SJCRH30 (cell line): ENCODE measurements around the gene MIB1. TPM values are rescaled to one million over a fixed set of nuclear protein-coding genes. Genes with fewer than 3 reads are reported as not detected.

ENCODE experiments used
- DNase-seq, 2 experiments: peaks; one replicate each; pipeline ENCODE4 v3.0.0-alpha.2; 2015 to 2020
- H3K27ac ChIP-seq: fragments of 250-450 bp; sonication (Bioruptor Pico); 2 replicates; pipeline ENCODE4 v1.5.1; 2020; ENCODE audit warnings: mild to moderate bottlenecking, moderate library complexity
- H3K27me3 ChIP-seq: fragments of 250-450 bp; sonication (Bioruptor Pico); 2 replicates; pipeline ENCODE4 v1.5.1; 2020; ENCODE audit warnings: mild to moderate bottlenecking, moderate library complexity
- H3K36me3 ChIP-seq: fragments of 250-450 bp; sonication (Bioruptor Pico); 2 replicates; pipeline ENCODE4 v1.5.1; 2020; ENCODE audit warnings: mild to moderate bottlenecking, moderate library complexity
- H3K4me1 ChIP-seq: fragments of 250-450 bp; sonication (Bioruptor Pico); 2 replicates; pipeline ENCODE4 v1.5.1; 2020; ENCODE audit warnings: mild to moderate bottlenecking, moderate library complexity
- H3K4me3 ChIP-seq: fragments of 250-450 bp; sonication (Bioruptor Pico); 2 replicates; pipeline ENCODE4 v1.5.1; 2020; ENCODE audit warnings: mild to moderate bottlenecking, moderate library complexity
- H3K9me3 ChIP-seq: fragments of 250-450 bp; sonication (Bioruptor Pico); replicated peaks from 2 replicates; pipeline ENCODE4 v1.5.1; 2020; ENCODE audit warnings: mild to moderate bottlenecking, moderate library complexity
- total RNA-seq: library from RNA; depleted of rRNA; stranded (reverse); fragments of >200 nt; shearing (Covaris generic); gene quantifications from 2 replicates; pipeline ENCODE4 v1.2.3, GENCODE V29; 2014

The MIB1 gene
- total RNA-seq, 1 experiment from 2014 or later, result 37.8 TPM

DNA sequence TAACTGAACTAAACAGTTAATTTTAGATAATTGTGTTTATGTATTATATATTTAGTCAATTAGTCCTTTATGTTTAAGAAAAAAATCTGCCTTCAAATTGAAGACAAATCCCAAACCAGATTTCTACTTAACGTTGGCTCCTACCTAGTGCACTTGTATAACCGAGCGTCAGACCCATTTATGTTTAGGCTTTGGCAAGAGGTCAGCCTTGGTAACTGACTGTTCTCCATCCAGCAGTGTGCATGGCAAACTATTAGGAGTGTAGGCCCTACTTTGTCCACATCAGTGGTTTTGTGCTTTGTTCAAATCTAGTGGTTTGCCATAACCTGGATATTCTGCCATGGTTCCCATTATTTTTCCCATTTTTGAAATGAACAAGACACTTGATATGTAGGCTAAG lies 114.8 kb downstream of the MIB1 start:
- Histone ChIP-seq H3K27ac (no peak overlapping the region), H3K4me3 (no peak overlapping the region), H3K36me3 (peaks cover 21% of the 10 kb centered on the region), H3K27me3 (no peaks in the 10 kb centered on the region), H3K9me3 (no peaks in the 10 kb centered on the region), H3K4me1 (peaks cover 15% of the 10 kb centered on the region)
- no peak for DNase-seq

DNA sequence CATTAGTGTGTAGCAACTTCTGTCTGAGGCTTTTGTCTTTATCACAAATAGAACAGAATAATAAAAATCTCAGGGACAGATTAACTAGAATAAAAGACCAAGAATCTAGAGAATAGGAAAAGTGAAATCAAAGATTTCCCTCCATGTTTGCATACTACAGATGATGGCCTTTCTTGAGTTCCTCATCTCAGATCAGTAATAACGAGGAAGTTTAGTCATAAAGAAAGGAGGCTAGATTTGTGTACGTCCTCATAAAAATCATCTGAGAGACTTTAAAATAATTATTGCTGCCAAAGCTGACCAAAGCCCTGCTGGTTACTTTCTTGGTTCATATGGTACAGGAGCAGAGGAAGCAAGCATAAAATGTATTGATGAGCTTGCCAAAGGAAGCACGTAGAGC lies 117.3 kb downstream of the MIB1 start:
- H3K27ac ChIP-seq, result no peak overlapping the region
- peaks cover 8% of the 10 kb centered on the region for H3K4me1 ChIP-seq
- H3K4me3 ChIP-seq, result no peak overlapping the region
- no peak for DNase-seq
- H3K27me3 ChIP-seq, result no peaks in the 10 kb centered on the region
- no peaks in the 10 kb centered on the region for H3K9me3 ChIP-seq
- peaks cover 21% of the 10 kb centered on the region for H3K36me3 ChIP-seq

DNA sequence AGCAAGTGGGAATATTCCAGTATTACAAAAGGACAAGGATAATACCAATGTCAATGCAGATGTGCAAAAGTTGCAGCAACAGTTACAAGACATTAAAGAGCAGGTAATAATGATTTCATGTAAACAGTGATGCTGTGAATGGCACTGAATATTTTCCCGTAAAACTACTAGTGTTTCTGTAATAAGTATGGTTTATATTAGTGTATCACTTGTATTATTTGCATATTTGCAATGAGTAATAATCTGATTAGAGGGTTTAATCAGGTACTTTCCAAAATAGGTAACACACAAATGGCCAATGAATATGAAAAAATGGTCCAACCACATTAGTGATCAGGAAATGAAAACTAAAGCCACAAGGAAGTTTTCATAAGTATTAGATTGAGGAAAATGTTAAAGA lies 118.0 kb downstream of the MIB1 start:
- peaks cover 19% of the 10 kb centered on the region for H3K36me3 ChIP-seq
- H3K27ac ChIP-seq, result no peak overlapping the region
- H3K4me3 ChIP-seq, result no peak overlapping the region
- no peaks in the 10 kb centered on the region for H3K27me3 ChIP-seq
- no peak for DNase-seq
- H3K9me3 ChIP-seq, result no peaks in the 10 kb centered on the region
- peaks cover 4% of the 10 kb centered on the region for H3K4me1 ChIP-seq

DNA sequence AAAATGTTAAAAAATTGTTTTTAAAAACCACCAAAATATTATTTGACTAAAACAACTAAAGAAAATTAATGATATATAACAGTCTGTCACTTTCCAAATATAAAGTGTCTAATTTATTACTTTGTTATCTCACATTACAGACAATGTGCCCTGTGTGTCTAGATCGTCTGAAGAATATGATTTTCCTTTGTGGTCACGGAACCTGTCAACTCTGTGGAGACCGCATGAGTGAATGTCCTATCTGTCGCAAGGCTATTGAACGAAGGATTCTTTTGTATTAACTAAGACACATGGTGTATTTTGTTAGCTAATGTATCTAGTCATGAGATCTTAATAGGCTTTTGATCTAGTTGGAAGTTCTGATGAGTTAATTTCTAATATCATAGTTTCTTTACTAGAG lies 123.8 kb downstream of the MIB1 start:
- DNase-seq, result no peak
- Histone ChIP-seq H3K4me3 (no peak overlapping the region), H3K9me3 (no peaks in the 10 kb centered on the region), H3K27me3 (no peaks in the 10 kb centered on the region), H3K36me3 (peaks cover 12% of the 10 kb centered on the region), H3K27ac (no peak overlapping the region), H3K4me1 (no peaks in the 10 kb centered on the region)

DNA sequence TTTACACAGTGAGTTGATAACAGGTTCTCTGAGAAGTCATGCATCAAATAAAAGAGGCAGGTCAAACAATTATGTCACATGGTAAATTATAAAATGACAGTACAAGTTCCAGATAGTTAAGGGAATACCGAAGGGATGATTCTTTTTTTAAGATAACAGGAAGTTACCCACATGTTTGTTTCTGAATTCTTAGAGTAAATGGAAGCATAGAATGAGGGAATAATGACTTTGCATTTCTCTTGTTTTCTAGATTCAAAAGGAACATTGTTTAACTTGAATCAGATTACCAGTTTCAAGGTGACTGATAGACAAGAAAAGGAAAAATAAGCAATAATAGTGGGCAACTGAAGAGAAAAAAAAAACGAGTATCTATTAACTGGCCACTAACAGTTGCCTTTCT lies 124.5 kb downstream of the MIB1 start:
- Histone ChIP-seq H3K27ac (no peak overlapping the region), H3K27me3 (no peaks in the 10 kb centered on the region), H3K36me3 (peaks cover 12% of the 10 kb centered on the region), H3K4me1 (no peaks in the 10 kb centered on the region), H3K4me3 (no peak overlapping the region), H3K9me3 (no peaks in the 10 kb centered on the region)
- DNase-seq, result no peak

DNA sequence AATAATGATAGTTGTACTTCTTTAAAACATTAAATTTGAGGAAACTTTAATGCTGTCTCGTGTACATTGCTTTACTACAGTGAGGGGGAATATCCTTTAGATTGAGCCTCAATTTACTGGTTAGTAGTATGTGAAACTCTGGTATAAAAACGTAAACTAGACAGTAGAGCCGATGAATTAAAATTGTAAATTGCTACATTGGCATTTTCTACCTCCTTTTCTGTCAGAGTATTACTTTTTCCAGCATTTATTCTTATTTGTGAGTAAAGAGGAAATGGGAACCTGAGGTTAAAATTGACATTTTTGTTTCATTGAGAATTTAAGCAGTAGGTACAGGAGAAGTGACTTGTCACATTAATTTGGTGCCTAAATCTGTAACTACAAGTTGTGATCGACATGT lies 128.2 kb downstream of the MIB1 start:
- Histone ChIP-seq H3K27ac (no peak overlapping the region), H3K4me3 (no peak overlapping the region), H3K9me3 (no peaks in the 10 kb centered on the region), H3K36me3 (peaks cover 10% of the 10 kb centered on the region), H3K4me1 (no peaks in the 10 kb centered on the region), H3K27me3 (no peaks in the 10 kb centered on the region)
- no peak for DNase-seq

DNA sequence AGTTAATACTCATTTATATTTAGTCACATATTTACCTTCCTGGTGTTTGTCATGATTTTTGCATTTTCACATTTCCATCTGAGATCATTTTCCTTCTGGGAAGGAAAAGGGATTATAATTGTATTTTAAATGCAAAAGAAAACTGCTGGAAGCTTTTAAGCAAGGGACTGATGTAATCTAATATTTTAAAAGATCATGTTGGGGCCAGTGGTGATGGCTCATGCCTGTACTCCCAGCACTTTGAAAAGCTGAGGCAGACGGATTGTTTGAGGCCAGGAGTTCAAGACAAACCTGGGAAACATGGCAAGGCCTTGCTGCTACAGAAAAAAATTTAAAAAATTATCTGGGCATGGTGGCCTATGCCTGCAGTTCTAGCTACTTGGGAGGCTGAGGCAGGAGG lies 149.0 kb downstream of the MIB1 start:
- H3K36me3 ChIP-seq, result no peaks in the 10 kb centered on the region

DNA sequence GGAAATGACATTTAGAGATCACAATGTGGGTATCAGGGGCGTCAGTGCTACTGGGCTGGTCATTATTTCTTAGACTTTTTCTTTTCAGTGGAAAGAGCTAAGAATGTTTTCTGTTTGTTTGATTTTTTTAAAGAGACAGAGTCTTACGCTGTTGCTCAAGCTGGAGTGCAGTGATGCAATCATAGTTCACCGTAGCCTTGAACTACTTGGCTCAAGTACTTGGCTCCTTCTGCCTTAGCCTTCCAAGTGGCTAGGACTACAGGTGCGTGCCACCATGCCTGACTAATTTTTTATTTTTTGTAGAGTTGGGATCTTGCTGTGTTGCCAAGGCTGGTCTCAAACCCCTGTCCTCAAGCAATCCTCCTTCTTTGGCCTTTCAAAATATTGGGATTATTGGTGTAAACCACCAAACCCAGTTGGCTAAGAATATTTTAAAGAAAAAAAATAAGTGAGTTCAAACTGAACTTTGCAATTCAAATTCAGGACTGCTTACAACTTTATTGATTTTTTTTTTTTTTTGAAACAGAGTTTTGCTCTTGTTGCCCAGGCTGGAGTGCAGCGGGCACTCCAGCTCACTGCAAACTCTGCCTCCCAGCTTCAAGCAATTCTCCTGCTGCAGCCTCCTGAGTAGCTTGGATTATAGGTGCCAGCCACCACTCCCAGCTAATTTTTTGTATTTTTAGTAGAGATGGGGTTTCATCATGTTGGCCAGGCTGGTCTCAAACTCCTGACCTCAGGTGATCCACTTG lies 154.2 kb downstream of the MIB1 start:
- Histone ChIP-seq H3K4me1 (no peaks in the 10 kb centered on the region), H3K27me3 (no peaks in the 10 kb centered on the region), H3K36me3 (no peaks in the 10 kb centered on the region), H3K4me3 (no peak overlapping the region), H3K27ac (no peak overlapping the region), H3K9me3 (no peaks in the 10 kb centered on the region)
- DNase-seq, result no peak

More for the DNA sequence above, 149.0 kb downstream of the MIB1 start:
- Histone ChIP-seq H3K4me1 (no peaks in the 10 kb centered on the region), H3K9me3 (no peaks in the 10 kb centered on the region), H3K27ac (no peak overlapping the region), H3K4me3 (no peak overlapping the region), H3K27me3 (no peaks in the 10 kb centered on the region)
- no peak for DNase-seq

DNA sequence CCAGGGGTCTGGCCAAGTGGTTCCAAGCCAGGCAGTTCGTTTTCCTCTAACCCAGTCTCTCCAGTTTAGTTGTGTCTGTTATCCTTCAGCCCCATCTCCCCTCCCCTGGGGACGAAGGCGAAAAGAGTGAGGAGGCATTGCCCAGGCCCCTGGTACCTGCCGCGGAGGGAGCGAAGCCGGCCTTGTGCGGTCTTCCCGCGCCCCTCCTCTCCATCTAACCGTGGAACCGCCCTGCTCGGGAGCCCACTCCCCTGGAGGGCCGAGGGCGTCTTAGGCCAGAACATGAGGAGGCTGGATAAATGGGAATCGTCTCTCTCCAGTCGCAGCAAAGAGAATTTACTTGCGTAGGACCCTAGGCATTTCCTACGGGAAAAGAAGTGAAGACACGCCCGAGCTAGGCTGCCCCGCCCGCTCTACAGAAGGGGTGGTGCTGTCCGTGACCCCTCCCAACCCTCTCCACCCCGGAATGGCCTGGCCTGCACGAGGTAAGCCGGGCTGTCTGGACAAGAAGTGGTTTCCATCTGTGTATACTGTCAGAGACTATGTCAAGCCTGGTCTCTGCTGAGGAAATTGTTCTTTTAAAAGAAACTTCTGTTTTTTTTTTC lies 156.2 kb downstream of the MIB1 start:
- Histone ChIP-seq H3K4me1 (no peaks in the 10 kb centered on the region), H3K4me3 (no peak overlapping the region), H3K9me3 (no peaks in the 10 kb centered on the region), H3K36me3 (no peaks in the 10 kb centered on the region), H3K27me3 (no peaks in the 10 kb centered on the region), H3K27ac (no peak overlapping the region)
- DNase-seq, result no peak

DNA sequence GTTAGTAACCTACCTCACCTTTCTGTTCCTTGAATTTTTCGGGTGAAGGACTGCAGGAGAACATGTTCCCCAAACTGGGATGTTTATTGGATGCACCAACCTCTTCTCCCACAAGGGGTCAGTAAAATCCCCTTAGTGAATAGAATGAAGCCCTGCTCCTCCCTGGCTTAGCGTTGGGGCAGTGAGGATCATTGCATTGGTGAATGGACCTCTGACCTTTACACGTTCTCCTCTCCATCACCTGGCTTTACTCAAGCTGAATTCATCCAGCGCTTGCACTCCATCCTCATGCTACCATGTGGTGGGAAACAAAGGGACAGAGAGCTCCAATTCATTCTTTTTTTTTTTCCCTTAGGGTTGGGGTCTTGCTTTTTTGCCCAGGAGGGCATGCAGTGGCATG lies 157.2 kb downstream of the MIB1 start:
- Histone ChIP-seq H3K4me3 (no peak overlapping the region), H3K9me3 (no peaks in the 10 kb centered on the region), H3K27ac (no peak overlapping the region), H3K27me3 (no peaks in the 10 kb centered on the region), H3K36me3 (no peaks in the 10 kb centered on the region), H3K4me1 (no peaks in the 10 kb centered on the region)
- DNase-seq, result peak; percentile 26 to 62

DNA sequence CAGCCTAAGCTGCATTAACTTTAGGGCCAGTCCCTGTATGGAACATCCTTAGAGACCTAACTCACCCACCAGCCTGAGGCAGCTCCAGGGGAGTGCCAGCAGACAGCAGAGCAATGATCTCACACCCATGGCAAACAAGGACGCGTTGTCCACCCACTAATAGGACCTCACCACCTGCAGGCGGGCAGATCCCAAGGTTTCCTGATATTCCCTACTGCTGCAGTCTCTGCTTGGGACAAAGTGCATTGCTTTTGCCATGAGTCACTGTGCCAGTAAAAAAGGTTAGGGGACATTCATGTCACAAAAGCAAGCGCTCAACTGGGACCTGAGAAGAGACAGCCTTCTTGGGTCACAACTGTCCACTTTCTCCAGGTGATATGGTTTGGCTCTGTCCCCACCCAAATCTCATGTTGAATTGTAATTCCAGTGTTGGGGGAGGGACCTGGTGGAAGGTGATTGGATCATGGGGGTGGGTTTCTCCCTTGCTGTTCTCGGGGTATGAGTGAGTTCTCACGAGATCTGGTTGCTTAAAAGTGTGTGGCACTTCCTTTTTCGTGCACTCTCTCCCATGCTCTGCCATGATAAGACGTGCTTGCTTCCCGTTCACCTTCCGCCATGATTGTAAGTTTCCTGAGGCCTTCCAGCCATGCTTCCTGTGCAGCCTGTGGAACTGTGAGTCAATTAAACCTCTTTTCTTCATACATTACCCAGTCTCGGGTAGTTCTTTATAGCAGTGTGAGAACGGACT lies 160.2 kb downstream of the MIB1 start:
- Histone ChIP-seq H3K27me3 (no peaks in the 10 kb centered on the region), H3K27ac (no peak overlapping the region), H3K9me3 (no peaks in the 10 kb centered on the region), H3K4me1 (no peaks in the 10 kb centered on the region), H3K4me3 (no peak overlapping the region), H3K36me3 (no peaks in the 10 kb centered on the region)
- no peak for DNase-seq

DNA sequence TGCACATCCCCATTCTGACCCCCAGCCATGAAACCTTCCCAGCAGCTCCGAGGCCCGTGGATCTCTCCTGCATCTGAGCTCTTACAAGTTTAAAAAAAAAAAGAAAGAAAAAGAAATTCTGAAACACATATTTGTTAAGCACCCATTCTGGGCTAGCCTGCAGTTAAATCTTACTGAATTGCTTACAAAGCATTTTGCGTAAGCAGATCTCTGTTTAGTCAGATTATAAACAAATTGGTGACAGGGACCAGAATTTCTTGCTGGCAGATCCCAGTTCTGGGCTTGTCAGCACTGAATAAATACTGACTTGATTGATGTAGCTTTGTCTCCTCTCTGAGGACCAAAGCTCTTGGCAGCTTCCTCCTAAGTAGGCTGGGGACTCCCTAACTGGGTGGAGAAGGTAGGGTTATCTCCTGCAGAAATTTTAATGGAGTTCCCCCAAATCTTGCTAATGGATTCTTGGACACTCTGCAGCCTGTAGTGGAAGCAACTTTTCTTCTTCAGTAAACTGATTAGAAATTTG lies 160.9 kb downstream of the MIB1 start:
- Histone ChIP-seq H3K27ac (no peak overlapping the region), H3K27me3 (no peaks in the 10 kb centered on the region), H3K9me3 (no peaks in the 10 kb centered on the region), H3K4me1 (no peaks in the 10 kb centered on the region), H3K4me3 (no peak overlapping the region), H3K36me3 (no peaks in the 10 kb centered on the region)
- no peak for DNase-seq

DNA sequence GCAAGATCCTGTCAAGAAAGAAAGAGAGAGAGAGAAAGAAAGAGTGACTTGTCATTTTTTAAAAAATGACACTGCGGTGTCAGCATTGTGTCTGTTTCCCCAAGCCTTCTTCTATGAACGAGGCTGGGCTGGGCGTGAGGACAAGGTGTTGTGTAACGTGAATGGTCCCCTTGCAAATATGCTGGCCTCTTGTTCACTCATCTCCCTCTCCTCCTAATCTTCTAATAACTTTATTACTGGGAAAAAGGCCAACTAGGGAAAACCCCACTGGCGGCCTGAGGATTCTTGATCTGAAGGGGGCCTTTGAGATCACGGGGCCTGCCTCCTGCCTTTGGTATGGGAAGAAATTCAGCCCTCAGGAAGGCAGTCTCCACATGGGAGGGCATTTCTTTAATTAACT lies 163.1 kb downstream of the MIB1 start:
- no peak for DNase-seq
- Histone ChIP-seq H3K27ac (no peak overlapping the region), H3K36me3 (no peaks in the 10 kb centered on the region), H3K27me3 (no peaks in the 10 kb centered on the region), H3K9me3 (no peaks in the 10 kb centered on the region), H3K4me1 (no peaks in the 10 kb centered on the region), H3K4me3 (no peak overlapping the region)

DNA sequence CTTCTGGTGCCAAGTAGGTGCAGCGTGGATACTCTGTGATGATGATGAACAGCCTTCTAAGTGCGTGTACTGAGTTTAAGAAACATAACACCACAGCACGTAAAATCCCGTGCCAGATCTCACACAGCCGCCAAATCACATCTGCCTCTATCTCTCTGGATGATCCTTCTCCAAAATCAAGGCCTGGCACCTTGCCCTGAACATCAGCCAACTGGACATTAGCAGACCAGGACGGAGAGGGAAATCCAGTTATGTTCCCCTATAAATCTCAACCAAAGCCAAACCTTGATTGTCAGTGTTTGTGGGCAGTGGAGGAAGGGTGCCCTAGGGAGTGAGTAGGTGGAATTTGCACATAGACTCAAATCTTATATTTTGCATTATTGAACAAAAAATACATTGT lies 164.3 kb downstream of the MIB1 start:
- no peak overlapping the region for H3K27ac ChIP-seq
- H3K4me1 ChIP-seq, result no peaks in the 10 kb centered on the region
- peak; percentile 3 to 15 for DNase-seq
- no peaks in the 10 kb centered on the region for H3K27me3 ChIP-seq
- no peaks in the 10 kb centered on the region for H3K36me3 ChIP-seq
- no peaks in the 10 kb centered on the region for H3K9me3 ChIP-seq
- no peak overlapping the region for H3K4me3 ChIP-seq

DNA sequence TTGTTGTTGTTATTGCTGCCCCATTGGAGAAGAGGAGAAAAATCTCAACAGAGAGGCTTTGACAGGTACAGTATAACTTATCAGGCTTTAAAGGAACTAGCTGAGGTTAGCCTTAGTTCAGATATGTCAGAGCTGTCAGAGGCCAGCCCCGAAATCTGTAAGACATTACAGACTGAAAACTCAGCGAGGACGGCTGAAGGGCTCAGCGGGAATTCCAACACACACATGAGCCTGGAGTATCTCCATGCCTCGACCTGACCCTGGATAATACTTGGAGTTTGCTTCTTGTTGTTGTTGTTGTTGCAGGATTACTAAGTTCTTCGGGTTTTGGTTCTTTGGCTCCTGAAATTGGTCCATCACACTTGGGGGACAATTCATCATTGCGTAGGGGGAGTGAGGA lies 166.9 kb downstream of the MIB1 start:
- H3K9me3 ChIP-seq, result no peaks in the 10 kb centered on the region
- H3K27ac ChIP-seq, result no peak overlapping the region
- H3K4me3 ChIP-seq, result no peak overlapping the region
- no peaks in the 10 kb centered on the region for H3K27me3 ChIP-seq
- DNase-seq, result no peak
- H3K36me3 ChIP-seq, result no peaks in the 10 kb centered on the region
- no peaks in the 10 kb centered on the region for H3K4me1 ChIP-seq
